Measurements from ENCODE around the gene ASTL. TPM values are rescaled to one million over a fixed set of nuclear protein-coding genes. Genes with fewer than 3 reads are reported as not detected.

Gene ASTL
- total RNA-seq, 1 experiment from 2014 or later: not detected

GRCh38 chr2:96171831-96172230 lies 33.5 kb upstream of the ASTL start:
- ATAC-seq: no peak

GRCh38 chr2:96170626-96171025 lies 32.3 kb upstream of the ASTL start:
- Histone ChIP-seq H2AFZ (ENCODE audit: low read length) (no peak overlapping the region), H3K36me3 (ENCODE audit: low read depth, low read length) (no peaks in the 10 kb centered on the region), H3K4me1 (ENCODE audit: insufficient read depth, low read length) (no peaks in the 10 kb centered on the region), H3K4me2 (ENCODE audit: low read length) (no peak overlapping the region), H3F3A (ENCODE audit: low read length, unreplicated experiment) (no peaks in the 10 kb centered on the region), H3K79me2 (ENCODE audit: low read length) (no peaks in the 10 kb centered on the region), H3K9ac (ENCODE audit: low read length) (no peak overlapping the region), H4K20me1 (ENCODE audit: low read length) (no peaks in the 10 kb centered on the region), H3K9me2 (replicated peaks; ENCODE audit: low read length) (no peaks in the 10 kb centered on the region), H3K27ac (ENCODE audit: low read length) (no peak overlapping the region), H3K27me3 (ENCODE audit: low read length) (no peaks in the 10 kb centered on the region), H3K4me3 (ENCODE audit: low read length) (no peak overlapping the region), H3K9me3 (ENCODE audit: low read length) (no peaks in the 10 kb centered on the region)
- no peak for DNase-seq
- intact Hi-C loops (cut with micrococcal nuclease): no loop called here
- POLR2A ChIA-PET (ENCODE audit: unreplicated experiment): no interaction called here
- BruUV-seq (replicated peaks): no TSS peak
- no peak for TF ChIP-seq CTCF (conservative IDR thresholded peaks at IDR 0.05; ENCODE audit: low read depth, low read length)
- no peak for TF ChIP-seq EZH2phosphoT487 (IDR thresholded peaks at IDR 0.05; ENCODE audit: borderline replicate concordance, low read length)
- no peak for TF ChIP-seq EZH2 (IDR thresholded peaks at IDR 0.05; ENCODE audit: low read length, unreplicated experiment)
- ATAC-seq: no peak
- CTCF ChIA-PET: no interaction called here

More at GRCh38 chr2:96171831-96172230, 33.5 kb upstream of the ASTL start:
- H3K27ac ChIP-seq (ENCODE audit: low read length): no peak overlapping the region
- H3K4me2 ChIP-seq (ENCODE audit: low read length): no peak overlapping the region
- TF ChIP-seq EZH2 (IDR thresholded peaks at IDR 0.05; ENCODE audit: low read length, unreplicated experiment) (no peak), CTCF (conservative IDR thresholded peaks at IDR 0.05; ENCODE audit: low read depth, low read length) (no peak), EZH2phosphoT487 (IDR thresholded peaks at IDR 0.05; ENCODE audit: borderline replicate concordance, low read length) (no peak)
- H3K4me1 ChIP-seq (ENCODE audit: insufficient read depth, low read length): no peaks in the 10 kb centered on the region
- H3F3A ChIP-seq (ENCODE audit: low read length, unreplicated experiment): no peaks in the 10 kb centered on the region
- no peak overlapping the region for H3K9ac ChIP-seq (ENCODE audit: low read length)
- BruUV-seq (replicated peaks): no TSS peak
- H3K4me3 ChIP-seq (ENCODE audit: low read length): no peak overlapping the region
- DNase-seq: no peak
- no peaks in the 10 kb centered on the region for H3K36me3 ChIP-seq (ENCODE audit: low read depth, low read length)
- H2AFZ ChIP-seq (ENCODE audit: low read length): no peak overlapping the region
- H3K9me3 ChIP-seq (ENCODE audit: low read length): no peaks in the 10 kb centered on the region
- intact Hi-C loops (cut with micrococcal nuclease): no loop called here
- POLR2A ChIA-PET (ENCODE audit: unreplicated experiment): no interaction called here
- H4K20me1 ChIP-seq (ENCODE audit: low read length): no peaks in the 10 kb centered on the region
- H3K79me2 ChIP-seq (ENCODE audit: low read length): no peaks in the 10 kb centered on the region
- CTCF ChIA-PET: no interaction called here
- no peaks in the 10 kb centered on the region for H3K27me3 ChIP-seq (ENCODE audit: low read length)
- H3K9me2 ChIP-seq (replicated peaks; ENCODE audit: low read length): no peaks in the 10 kb centered on the region

- Histone ChIP-seq H3K9me2 (replicated peaks; ENCODE audit: low read length) (no peaks in the 10 kb centered on the region), H3K36me3 (ENCODE audit: low read depth, low read length) (no peaks in the 10 kb centered on the region), H3K9me3 (ENCODE audit: low read length) (no peaks in the 10 kb centered on the region), H3K4me2 (ENCODE audit: low read length) (no peak overlapping the region), H3K9ac (ENCODE audit: low read length) (no peak overlapping the region), H3F3A (ENCODE audit: low read length, unreplicated experiment) (no peaks in the 10 kb centered on the region), H3K79me2 (ENCODE audit: low read length) (no peaks in the 10 kb centered on the region), H3K4me3 (ENCODE audit: low read length) (no peak overlapping the region), H3K4me1 (ENCODE audit: insufficient read depth, low read length) (no peaks in the 10 kb centered on the region), H3K27ac (ENCODE audit: low read length) (no peak overlapping the region), H2AFZ (ENCODE audit: low read length) (no peak overlapping the region), H3K27me3 (ENCODE audit: low read length) (no peaks in the 10 kb centered on the region), H4K20me1 (ENCODE audit: low read length) (no peaks in the 10 kb centered on the region)
- ChIA-PET POLR2A (ENCODE audit: unreplicated experiment) (no interaction called here), CTCF (no interaction called here)
- ATAC-seq (no peak), DNase-seq (no peak)
- intact Hi-C loops (cut with micrococcal nuclease): no loop called here
- no TSS peak for BruUV-seq (replicated peaks)
- TF ChIP-seq EZH2phosphoT487 (IDR thresholded peaks at IDR 0.05; ENCODE audit: borderline replicate concordance, low read length) (no peak), CTCF (conservative IDR thresholded peaks at IDR 0.05; ENCODE audit: low read depth, low read length) (no peak), EZH2 (IDR thresholded peaks at IDR 0.05; ENCODE audit: low read length, unreplicated experiment) (no peak)
These were observed 31.7 kb upstream of the ASTL start for GRCh38 chr2:96169868-96170507.

Measured in PC-3 (cell line).